GM18499 (cell line): Measurements from ENCODE around the gene PVALEF.
"Not testable (repeated sequence)": the region's sequence is repeated elsewhere in the genome, so short reads cannot be mapped to it uniquely, and the experiment has no call there.

ENCODE experiments used
- ATAC-seq: cut with Tn5 transposase; IDR thresholded peaks from one replicate; pipeline ENCODE4 v1.9.1; 2021; ENCODE audit warnings: moderate number of reproducible peaks; ENCODE audit not compliant: insufficient read depth, unreplicated experiment

Gene PVALEF

DNA sequence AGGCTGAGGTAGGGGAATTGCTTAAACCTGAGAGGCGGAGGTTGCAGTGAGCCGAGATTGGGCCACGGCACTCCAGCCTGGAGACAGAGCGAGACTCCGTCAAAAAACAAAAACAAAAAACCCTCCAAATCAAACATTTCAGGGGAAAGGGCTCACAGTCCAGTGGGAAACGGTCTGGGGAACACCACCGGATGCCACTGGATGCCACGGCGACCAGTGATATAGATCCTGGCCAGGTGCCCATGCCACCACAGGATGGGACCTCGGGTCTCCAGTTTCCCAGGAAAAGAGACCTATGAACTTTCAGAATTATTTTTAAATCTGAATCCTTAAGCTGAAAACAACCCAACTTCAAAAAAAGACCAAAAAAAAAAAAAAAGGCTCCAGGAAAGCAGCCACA lies 45.2 kb downstream of the PVALEF start:
- no peak for ATAC-seq

GRCh38 chr17:81210868-81211267 lies 45.6 kb downstream of the PVALEF start:
- no peak for ATAC-seq

GRCh38 chr17:81212365-81212764 lies 47.1 kb downstream of the PVALEF start:
- no peak for ATAC-seq

- ATAC-seq, result no peak
Measured at GRCh38 chr17:81213978-81214377, 48.7 kb downstream of the PVALEF start.

DNA sequence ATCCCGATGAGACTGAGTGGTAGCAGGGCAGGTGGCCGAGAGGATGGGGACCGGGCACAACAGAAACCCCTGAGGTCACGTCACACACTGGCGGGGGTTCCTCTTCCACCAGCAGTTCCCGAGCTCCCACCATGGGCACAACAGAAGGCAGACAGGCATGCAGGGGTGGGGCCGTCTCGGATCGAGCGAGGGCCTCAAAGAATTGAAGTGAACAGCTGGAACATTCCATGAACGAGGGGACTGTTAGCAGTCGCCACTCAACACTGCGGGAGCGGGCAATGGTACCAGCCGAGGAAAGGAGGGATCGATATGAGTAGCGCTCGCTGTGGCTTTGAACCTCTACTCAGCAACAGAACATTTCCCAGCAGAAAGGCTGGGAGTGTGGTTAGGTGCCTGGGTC lies 52.2 kb downstream of the PVALEF start:
- no peak for ATAC-seq

DNA sequence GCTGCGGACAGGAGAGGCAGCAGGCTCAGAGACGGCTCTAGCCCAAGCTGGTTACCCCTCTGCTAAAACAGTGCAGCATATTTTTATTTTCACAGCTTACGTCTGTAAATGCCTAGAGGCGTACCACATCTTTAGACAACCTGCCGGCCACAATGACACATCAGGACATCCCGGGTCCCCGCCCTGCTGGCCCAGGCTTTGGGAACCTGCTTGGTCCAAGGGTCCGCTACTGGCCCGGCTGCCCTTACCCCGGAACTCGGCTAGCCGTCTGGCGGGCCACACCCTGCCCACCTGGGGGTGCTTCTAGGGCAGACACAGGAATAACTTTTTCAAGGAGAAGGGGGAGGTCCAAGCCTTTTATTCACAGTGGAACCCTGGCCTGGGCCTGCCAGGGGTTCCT lies 53.2 kb downstream of the PVALEF start:
- no peak for ATAC-seq

- ATAC-seq, result no peak
Measured at GRCh38 chr17:81218991-81219390, 53.7 kb downstream of the PVALEF start.

- ATAC-seq, result no peak
Measured at GRCh38 chr17:81219476-81220180, 54.3 kb downstream of the PVALEF start.

- no peak for ATAC-seq
Measured at GRCh38 chr17:81221371-81221841, 56.1 kb downstream of the PVALEF start.

GRCh38 chr17:81221842-81222619 lies 56.7 kb downstream of the PVALEF start:
- ATAC-seq, result no peak

DNA sequence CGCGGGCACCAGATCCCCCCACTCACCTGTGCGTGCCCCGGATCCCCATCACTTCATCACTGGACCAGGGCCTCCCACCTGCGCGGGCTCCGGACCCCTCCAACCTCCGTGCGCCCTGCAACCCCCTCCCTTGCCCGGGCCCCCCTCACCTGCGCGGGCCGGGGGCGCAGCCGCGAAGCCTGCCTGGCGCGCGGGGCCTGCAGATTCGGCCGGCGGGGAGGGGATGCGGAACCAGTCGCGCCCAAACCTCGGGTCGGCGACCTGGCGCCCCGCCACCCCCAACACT lies 57.3 kb downstream of the PVALEF start:
- no peak for ATAC-seq

DNA sequence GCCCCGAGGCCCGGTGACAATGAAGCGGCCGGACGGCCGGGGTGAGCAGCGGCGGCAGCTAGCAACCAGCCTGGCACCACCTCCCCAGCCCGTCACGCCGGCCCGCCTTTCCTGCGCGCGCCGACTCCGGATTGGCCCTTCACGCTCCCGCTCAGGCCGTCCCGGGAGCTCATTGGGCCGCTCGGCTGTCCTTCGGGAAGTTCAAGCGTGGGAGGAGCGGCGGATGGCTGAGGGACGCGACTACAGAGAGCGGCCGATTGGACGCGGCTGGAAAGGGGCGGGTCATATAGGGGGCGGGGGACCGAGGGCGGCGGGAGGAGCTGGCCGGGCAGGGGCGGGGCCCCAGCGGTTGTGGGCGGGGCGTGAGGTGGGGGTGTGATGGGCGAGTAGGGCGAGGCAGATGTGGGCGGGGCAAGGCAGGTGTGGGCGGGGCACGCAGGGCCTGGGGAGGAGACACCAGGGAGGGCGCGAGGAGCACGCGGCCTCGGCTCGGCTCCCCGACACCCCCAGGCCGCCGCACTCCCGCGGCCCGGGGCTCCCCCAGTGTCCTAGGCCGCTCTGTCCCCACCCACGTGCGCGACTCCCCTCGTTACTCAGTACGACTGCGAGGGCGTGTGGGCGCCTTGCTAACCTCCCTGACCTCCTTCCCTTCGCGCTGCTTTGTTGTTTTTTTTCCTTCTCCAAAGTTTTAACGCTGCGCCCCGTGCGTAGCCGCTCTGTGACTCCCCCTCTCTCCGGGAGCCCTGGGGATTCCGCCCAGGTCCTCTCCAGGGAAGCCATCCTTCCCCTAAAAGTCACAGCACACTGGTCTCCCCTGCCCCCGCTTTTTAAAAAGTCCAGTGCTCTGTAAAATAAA lies 57.8 kb downstream of the PVALEF start, which contains the start of gene CEP131:
Gene CEP131 (minus strand): TSS at position 60 of the 856 bp plus-strand sequence. CDS start 2,909 bp downstream, outside the sequence.
- ATAC-seq, result no peak

- no peak for ATAC-seq
Measured at GRCh38 chr17:81223762-81224130, 58.4 kb downstream of the PVALEF start.

DNA sequence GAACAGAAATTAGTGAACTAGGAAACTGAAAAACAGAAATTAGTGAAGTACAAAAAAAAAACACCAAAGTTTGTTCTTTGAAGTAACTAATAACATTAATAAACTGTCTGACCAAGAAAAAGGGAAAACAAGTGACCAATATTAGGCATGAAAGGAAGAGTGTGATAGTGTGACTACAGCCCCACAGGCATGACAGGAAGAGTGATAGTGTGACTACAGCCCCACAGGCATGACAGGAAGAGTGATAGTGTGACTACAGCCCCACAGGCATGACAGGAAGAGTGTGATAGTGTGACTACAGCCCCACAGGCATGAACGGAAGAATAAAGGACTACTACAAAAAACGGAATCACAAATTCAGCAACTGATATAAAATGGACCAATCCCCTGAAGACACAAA lies 62.3 kb downstream of the PVALEF start:
- not testable (repeated sequence) for ATAC-seq

DNA sequence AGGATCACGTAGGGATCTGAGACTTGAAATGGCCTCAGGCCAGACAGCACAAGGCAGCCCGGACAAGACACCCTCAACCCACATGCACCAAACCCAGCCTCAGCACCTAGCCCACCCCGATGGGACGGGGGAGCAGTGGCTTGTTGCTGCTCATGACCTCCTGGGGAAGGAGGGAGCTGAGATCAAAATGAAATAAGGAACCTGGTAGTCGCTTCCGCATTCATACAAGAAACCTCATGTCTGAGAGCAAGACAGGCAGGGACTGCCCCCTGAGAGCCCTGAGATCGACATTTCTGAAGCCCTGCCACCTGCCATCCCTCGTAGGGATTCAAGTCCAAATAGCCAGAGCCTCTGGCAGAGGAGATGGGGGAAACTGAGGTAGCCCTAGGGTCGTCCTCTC lies 63.1 kb downstream of the PVALEF start:
- no peak for ATAC-seq

DNA sequence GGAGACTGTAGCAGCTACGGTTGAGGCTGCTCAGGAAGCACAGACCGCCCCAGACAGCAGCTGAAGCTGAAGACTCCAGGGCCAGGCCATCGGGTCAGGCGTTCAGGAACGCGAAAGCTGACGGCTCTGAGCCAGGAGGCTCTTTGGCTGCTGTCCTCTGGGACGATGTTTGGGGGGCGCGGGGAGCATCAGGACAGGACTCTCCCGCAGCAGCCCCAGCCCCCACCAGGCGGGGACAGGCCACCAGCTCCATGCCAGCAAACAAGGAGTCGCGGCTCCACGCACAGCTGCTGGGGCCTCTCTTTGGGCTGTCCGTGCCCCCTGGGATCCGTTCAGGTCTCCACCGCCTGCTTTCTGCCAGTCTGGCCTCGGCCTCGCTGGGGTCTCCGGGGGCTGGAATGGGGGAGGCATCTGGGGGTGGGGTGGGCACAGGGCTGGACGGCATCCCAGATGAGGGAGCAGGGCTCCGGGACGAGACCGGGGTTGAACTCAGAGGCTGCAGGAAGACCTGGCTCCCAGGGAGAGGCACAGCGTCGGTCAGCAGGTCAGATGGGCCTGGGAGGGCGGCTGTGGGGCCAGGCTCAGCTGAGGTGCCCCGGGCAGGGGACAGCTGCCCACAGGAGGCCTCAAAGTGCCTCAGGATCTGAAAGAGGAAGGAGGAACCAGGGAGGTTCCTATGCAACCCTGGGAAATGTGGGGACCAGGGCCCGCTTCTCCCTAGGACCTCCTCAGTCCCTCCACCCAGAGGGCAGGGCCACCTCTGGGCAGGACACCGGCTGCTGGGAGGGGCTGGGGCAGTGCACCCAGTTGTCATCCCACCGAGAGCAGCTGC lies 63.7 kb downstream of the PVALEF start:
- ATAC-seq, result no peak

DNA sequence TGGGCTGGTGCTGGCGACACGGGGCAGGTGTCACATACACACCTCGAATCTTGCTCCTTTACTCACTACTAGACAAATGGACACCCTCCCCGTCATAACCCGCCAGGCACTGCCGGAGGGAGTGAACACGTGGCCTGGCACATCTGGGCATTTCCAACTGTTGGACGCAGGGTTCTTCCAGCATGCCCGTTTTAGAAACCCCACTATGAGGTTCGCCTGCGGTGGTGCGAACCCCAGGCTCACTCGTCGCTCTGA lies 64.3 kb downstream of the PVALEF start:
- no peak for ATAC-seq

- no peak for ATAC-seq
Measured at GRCh38 chr17:81230043-81230820, 64.9 kb downstream of the PVALEF start.

DNA sequence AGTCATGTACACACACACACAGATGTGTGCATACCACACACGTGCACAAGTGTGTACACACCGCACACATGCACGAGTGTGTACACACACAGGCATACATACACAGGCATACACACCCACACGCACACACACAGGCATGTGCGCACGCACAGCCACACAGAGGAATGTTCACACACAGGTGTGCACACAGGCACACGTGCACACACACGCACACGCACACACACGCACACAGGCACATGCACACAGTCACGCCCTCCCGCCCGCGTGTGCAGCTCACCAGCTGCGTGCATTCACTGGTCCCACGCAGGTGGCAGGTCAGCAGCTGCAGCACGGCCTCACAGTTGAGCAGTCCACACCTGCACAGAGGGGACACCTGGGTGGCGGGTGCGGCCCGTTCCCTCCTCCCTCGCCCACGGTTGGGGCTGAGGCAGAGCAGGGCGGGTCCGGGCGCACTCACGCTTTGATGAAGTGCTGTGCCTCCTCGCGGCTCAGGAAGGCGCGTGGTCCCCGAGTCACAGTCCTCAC lies 65.9 kb downstream of the PVALEF start:
- ATAC-seq, result no peak
